Ishikawa (cell line): Measurements from ENCODE around the gene EFNA1.

Experiments
- CEBPB ChIP-seq: IDR thresholded peaks from 2 replicates; pipeline ENCODE4 v1.6.1; 2012
- CREB1 ChIP-seq: IDR thresholded peaks from 2 replicates; pipeline ENCODE4 v1.6.1; 2012; ENCODE audit warnings: low read depth
- EGR1 ChIP-seq: IDR thresholded peaks from 2 replicates; pipeline ENCODE4 v1.6.1; 2012
- EP300 ChIP-seq: IDR thresholded peaks from 2 replicates; pipeline ENCODE4 v1.6.1; 2012; ENCODE audit warnings: borderline replicate concordance
- MAX ChIP-seq: IDR thresholded peaks from 2 replicates; pipeline ENCODE4 v1.6.1; 2012
- RAD21 ChIP-seq: IDR thresholded peaks from 2 replicates; pipeline ENCODE4 v1.6.1; 2012; ENCODE audit warnings: low read depth
- REST ChIP-seq: IDR thresholded peaks from 2 replicates; pipeline ENCODE4 v1.6.1; 2012; ENCODE audit warnings: low read depth, mild to moderate bottlenecking
- TCF12 ChIP-seq: IDR thresholded peaks from 2 replicates; pipeline ENCODE4 v1.6.1; 2012; ENCODE audit warnings: low read depth
- YY1 ChIP-seq: IDR thresholded peaks from 2 replicates; pipeline ENCODE4 v1.6.1; 2012; ENCODE audit warnings: low read depth

GRCh38 chr1:155133799-155134281 lies 6.2 kb downstream of the EFNA1 start:
- TF ChIP-seq YY1 (no peak), TCF12 (no peak), REST (no peak), EP300 (no peak), EGR1 (no peak), MAX (no peak), CEBPB (no peak), CREB1 (no peak), RAD21 (no peak)
